Activated naive CD8-positive, alpha-beta T cell (primary cell): Measurements from ENCODE around the gene POLR2L.

Experiments used
- H3K27ac Mint-ChIP-seq: one replicate; pipeline ENCODE4 v1.8.0; 2021; ENCODE audit warnings: mixed read lengths
- H3K27me3 Mint-ChIP-seq: one replicate; pipeline ENCODE4 v1.8.0; 2021; ENCODE audit warnings: mixed read lengths
- H3K36me3 Mint-ChIP-seq: one replicate; pipeline ENCODE4 v1.8.0; 2021; ENCODE audit warnings: mixed read lengths
- H3K4me1 Mint-ChIP-seq: one replicate; pipeline ENCODE4 v1.8.0; 2021; ENCODE audit warnings: low read depth, mixed read lengths
- H3K4me3 Mint-ChIP-seq: one replicate; pipeline ENCODE4 v1.8.0; 2021; ENCODE audit warnings: mild to moderate bottlenecking, mixed read lengths
- H3K9me3 Mint-ChIP-seq: one replicate; pipeline ENCODE4 v1.8.0; 2021; ENCODE audit warnings: low read depth, mixed read lengths

POLR2L gene

GRCh38 chr11:875203-875602, 32.9 kb upstream of the POLR2L start:
- Mint-ChIP-seq H3K9me3 (no peaks in the 10 kb centered on the region), H3K4me3 (no peak overlapping the region), H3K4me1 (no peaks in the 10 kb centered on the region), H3K36me3 (peaks cover 2% of the 10 kb centered on the region), H3K27me3 (no peaks in the 10 kb centered on the region), H3K27ac (no peak overlapping the region)

GRCh38 chr11:873706-874105, 31.4 kb upstream of the POLR2L start:
- H3K27me3 Mint-ChIP-seq = no peaks in the 10 kb centered on the region
- no peak overlapping the region for H3K27ac Mint-ChIP-seq
- no peak overlapping the region for H3K4me3 Mint-ChIP-seq

GRCh38 chr11:872799-873198, 30.5 kb upstream of the POLR2L start:
- Mint-ChIP-seq H3K27me3 (no peaks in the 10 kb centered on the region), H3K9me3 (no peaks in the 10 kb centered on the region), H3K4me3 (no peak overlapping the region), H3K4me1 (no peaks in the 10 kb centered on the region), H3K36me3 (no peaks in the 10 kb centered on the region), H3K27ac (no peak overlapping the region)

More at GRCh38 chr11:873706-874105, 31.4 kb upstream of the POLR2L start:
- no peaks in the 10 kb centered on the region for H3K36me3 Mint-ChIP-seq
- no peaks in the 10 kb centered on the region for H3K9me3 Mint-ChIP-seq
- H3K4me1 Mint-ChIP-seq = no peaks in the 10 kb centered on the region

- no peaks in the 10 kb centered on the region for H3K4me1 Mint-ChIP-seq
- H3K36me3 Mint-ChIP-seq = no peaks in the 10 kb centered on the region
- no peaks in the 10 kb centered on the region for H3K9me3 Mint-ChIP-seq
- no peak overlapping the region for H3K4me3 Mint-ChIP-seq
- no peaks in the 10 kb centered on the region for H3K27me3 Mint-ChIP-seq
- no peak overlapping the region for H3K27ac Mint-ChIP-seq
Observed at GRCh38 chr11:871472-871871, 29.1 kb upstream of the POLR2L start.

- H3K4me3 Mint-ChIP-seq = no peak overlapping the region
- H3K9me3 Mint-ChIP-seq = no peaks in the 10 kb centered on the region
- H3K27me3 Mint-ChIP-seq = no peaks in the 10 kb centered on the region
- no peaks in the 10 kb centered on the region for H3K4me1 Mint-ChIP-seq
- no peak overlapping the region for H3K27ac Mint-ChIP-seq
- H3K36me3 Mint-ChIP-seq = no peaks in the 10 kb centered on the region
Observed at GRCh38 chr11:870418-870817, 28.1 kb upstream of the POLR2L start.

- H3K36me3 Mint-ChIP-seq = no peaks in the 10 kb centered on the region
- no peak overlapping the region for H3K27ac Mint-ChIP-seq
- no peaks in the 10 kb centered on the region for H3K9me3 Mint-ChIP-seq
- H3K4me1 Mint-ChIP-seq = no peaks in the 10 kb centered on the region
- no peak overlapping the region for H3K4me3 Mint-ChIP-seq
- no peaks in the 10 kb centered on the region for H3K27me3 Mint-ChIP-seq
Observed at GRCh38 chr11:870127-870413, 27.7 kb upstream of the POLR2L start.

GRCh38 chr11:869399-870126, 27.2 kb upstream of the POLR2L start:
- no peak overlapping the region for H3K4me3 Mint-ChIP-seq
- H3K27me3 Mint-ChIP-seq = no peaks in the 10 kb centered on the region

GRCh38 chr11:868802-869201, 26.5 kb upstream of the POLR2L start:
- Mint-ChIP-seq H3K4me3 (no peak overlapping the region), H3K27ac (no peak overlapping the region), H3K9me3 (no peaks in the 10 kb centered on the region), H3K4me1 (no peaks in the 10 kb centered on the region), H3K36me3 (no peaks in the 10 kb centered on the region), H3K27me3 (no peaks in the 10 kb centered on the region)

More at GRCh38 chr11:869399-870126, 27.2 kb upstream of the POLR2L start:
- no peaks in the 10 kb centered on the region for H3K36me3 Mint-ChIP-seq
- H3K27ac Mint-ChIP-seq = no peak overlapping the region
- H3K4me1 Mint-ChIP-seq = no peaks in the 10 kb centered on the region
- H3K9me3 Mint-ChIP-seq = no peaks in the 10 kb centered on the region

- no peaks in the 10 kb centered on the region for H3K27me3 Mint-ChIP-seq
- H3K36me3 Mint-ChIP-seq = no peaks in the 10 kb centered on the region
- no peaks in the 10 kb centered on the region for H3K4me1 Mint-ChIP-seq
- no peaks in the 10 kb centered on the region for H3K9me3 Mint-ChIP-seq
- H3K4me3 Mint-ChIP-seq = no peak overlapping the region
- no peak overlapping the region for H3K27ac Mint-ChIP-seq
Observed at GRCh38 chr11:868394-868793, 26.1 kb upstream of the POLR2L start.

GRCh38 chr11:867856-868358, 25.6 kb upstream of the POLR2L start:
- Mint-ChIP-seq H3K9me3 (no peaks in the 10 kb centered on the region), H3K4me3 (no peak overlapping the region), H3K4me1 (no peaks in the 10 kb centered on the region), H3K27ac (no peak overlapping the region), H3K36me3 (no peaks in the 10 kb centered on the region), H3K27me3 (no peaks in the 10 kb centered on the region)

- no peaks in the 10 kb centered on the region for H3K4me1 Mint-ChIP-seq
- no peaks in the 10 kb centered on the region for H3K27me3 Mint-ChIP-seq
- no peaks in the 10 kb centered on the region for H3K9me3 Mint-ChIP-seq
- no peaks in the 10 kb centered on the region for H3K36me3 Mint-ChIP-seq
- H3K4me3 Mint-ChIP-seq = no peak overlapping the region
- H3K27ac Mint-ChIP-seq = no peak overlapping the region
Observed at GRCh38 chr11:866481-866880, 24.2 kb upstream of the POLR2L start.

GRCh38 chr11:865462-866430, 23.4 kb upstream of the POLR2L start:
- no peaks in the 10 kb centered on the region for H3K36me3 Mint-ChIP-seq
- no peaks in the 10 kb centered on the region for H3K9me3 Mint-ChIP-seq
- no peaks in the 10 kb centered on the region for H3K27me3 Mint-ChIP-seq
- no peak overlapping the region for H3K4me3 Mint-ChIP-seq
- H3K4me1 Mint-ChIP-seq = no peaks in the 10 kb centered on the region
- no peak overlapping the region for H3K27ac Mint-ChIP-seq

GRCh38 chr11:864898-865297, 22.6 kb upstream of the POLR2L start:
- Mint-ChIP-seq H3K9me3 (no peaks in the 10 kb centered on the region), H3K36me3 (no peaks in the 10 kb centered on the region), H3K27ac (no peak overlapping the region), H3K4me3 (no peak overlapping the region), H3K27me3 (no peaks in the 10 kb centered on the region), H3K4me1 (no peaks in the 10 kb centered on the region)

GRCh38 chr11:863910-864827, 21.8 kb upstream of the POLR2L start:
- H3K36me3 Mint-ChIP-seq = no peaks in the 10 kb centered on the region
- H3K9me3 Mint-ChIP-seq = no peaks in the 10 kb centered on the region
- no peak overlapping the region for H3K27ac Mint-ChIP-seq
- no peak overlapping the region for H3K4me3 Mint-ChIP-seq
- H3K4me1 Mint-ChIP-seq = no peaks in the 10 kb centered on the region
- H3K27me3 Mint-ChIP-seq = no peaks in the 10 kb centered on the region
